GM21447 (cell line): Measurements from ENCODE around the gene IFT80.

Experiments used
- ATAC-seq: cut with Tn5 transposase; IDR thresholded peaks from one replicate; pipeline ENCODE4 v1.9.1; 2021; ENCODE audit not compliant: unreplicated experiment

Gene IFT80

DNA sequence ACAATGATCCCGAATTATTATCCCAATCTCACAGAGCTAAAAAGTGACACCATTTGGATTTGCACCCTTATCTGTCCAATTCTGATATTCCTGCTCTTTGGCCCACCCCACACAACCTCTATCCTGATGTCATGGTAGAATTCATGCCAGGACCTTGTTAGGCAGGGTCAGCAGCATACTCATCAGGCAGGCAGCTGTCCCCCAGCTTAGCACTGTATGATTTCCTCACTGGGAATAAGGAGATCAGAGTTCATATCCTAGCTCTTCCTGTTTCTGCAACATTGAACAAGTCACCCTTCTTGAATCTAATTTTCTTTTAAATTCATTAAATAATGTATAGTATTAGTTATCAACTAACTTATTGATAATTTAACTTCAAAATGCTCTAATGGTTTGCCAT, 185.8 kb downstream of the IFT80 start:
- ATAC-seq: no peak

DNA sequence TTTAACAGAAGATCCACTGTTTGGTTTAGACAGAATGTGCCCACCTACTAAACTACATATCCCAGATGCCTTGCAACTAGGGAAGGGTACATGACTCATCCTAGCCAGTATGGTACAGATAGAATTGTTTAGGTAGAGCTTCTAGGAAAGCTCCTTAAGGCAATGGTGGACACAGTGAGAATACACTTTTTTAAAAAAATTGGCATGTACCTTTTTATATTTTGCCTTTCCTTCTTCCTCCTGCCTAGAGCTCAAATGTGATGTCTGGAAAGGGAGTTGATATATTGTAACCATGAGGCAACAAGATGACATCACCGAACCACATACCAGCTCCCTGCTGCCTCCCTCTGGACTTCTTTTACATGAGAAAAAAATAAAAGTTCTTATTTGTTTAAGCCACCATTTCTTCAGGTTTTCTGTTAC, 188.2 kb downstream of the IFT80 start:
- no peak for ATAC-seq

DNA sequence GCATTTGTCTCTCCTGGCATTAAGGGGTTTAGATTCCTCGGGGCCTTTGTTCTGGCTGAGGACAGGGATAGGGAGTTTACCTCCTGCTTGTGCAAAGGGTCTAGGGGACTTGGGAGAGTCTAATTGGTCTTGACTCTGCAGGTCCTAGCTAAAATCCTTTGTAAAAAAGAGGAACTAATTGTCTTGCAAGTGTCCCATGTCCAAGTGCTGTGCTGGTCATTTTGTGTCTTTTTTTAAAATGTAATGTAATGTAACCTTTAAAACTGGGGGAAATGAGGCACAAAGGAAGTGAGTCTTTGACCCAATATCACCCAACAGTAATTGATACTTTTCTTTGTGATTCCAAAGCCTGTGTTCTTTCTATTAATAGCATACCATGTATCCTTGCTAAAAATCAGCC, 188.7 kb downstream of the IFT80 start:
- ATAC-seq: no peak
